Measurements from ENCODE around the gene INTS15. TPM values are rescaled to one million over a fixed set of nuclear protein-coding genes. Genes with fewer than 3 reads are reported as not detected.

The INTS15 gene
- total RNA-seq, 1 donor from 2014 or later, result 18.6 TPM

DNA sequence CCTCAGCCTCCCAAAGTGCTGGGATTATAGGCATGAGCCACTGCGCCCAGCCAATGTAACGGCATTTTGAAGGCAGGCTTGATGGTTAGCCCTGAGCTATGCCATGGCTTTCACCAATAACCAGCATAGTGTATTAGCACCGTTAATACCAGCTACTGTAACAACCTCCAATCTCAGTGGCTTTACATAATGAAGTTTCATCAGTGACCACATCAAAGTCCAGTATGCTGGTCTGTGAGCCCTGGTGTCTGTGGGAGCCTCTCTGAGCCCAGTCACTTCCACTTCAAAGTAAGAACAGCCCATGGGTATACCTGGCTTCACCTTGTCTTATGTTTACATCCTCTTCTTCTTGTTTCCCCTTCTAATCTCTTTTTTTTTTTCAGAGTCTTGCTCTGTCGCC, 24.2 kb upstream of the INTS15 start:
- Mint-ChIP-seq H3K4me3 (ENCODE audit: unreplicated experiment) (no peak overlapping the region), H3K9me3 (ENCODE audit: unreplicated experiment) (no peaks in the 10 kb centered on the region), H3K27me3 (ENCODE audit: low read depth, unreplicated experiment) (peaks cover 12% of the 10 kb centered on the region), H3K36me3 (ENCODE audit: low read depth, unreplicated experiment) (no peaks in the 10 kb centered on the region), H3K4me1 (ENCODE audit: low read depth, unreplicated experiment) (no peaks in the 10 kb centered on the region), H3K27ac (ENCODE audit: unreplicated experiment) (no peak overlapping the region)
- H3K27me3 ChIP-seq (ENCODE audit: insufficient read depth, low read length), result no peaks in the 10 kb centered on the region
- no peaks in the 10 kb centered on the region for H3K4me1 ChIP-seq (ENCODE audit: insufficient read depth, low read length)
- H2AFZ ChIP-seq (ENCODE audit: low read depth, low read length), result no peak overlapping the region
- DNase-seq (ENCODE audit: low read depth) (no peak), FAIRE-seq (no peak)
- H4K20me1 ChIP-seq (ENCODE audit: insufficient read depth, low read length), result no peaks in the 10 kb centered on the region
- no peaks in the 10 kb centered on the region for H3K9me3 ChIP-seq (ENCODE audit: insufficient read depth, low read depth, low read length)
- no peak overlapping the region for H3K27ac ChIP-seq (ENCODE audit: low read depth, low read length)
- no peak overlapping the region for H3K9ac ChIP-seq (ENCODE audit: low read length)
- H3K79me2 ChIP-seq (ENCODE audit: insufficient read depth, low read length), result no peaks in the 10 kb centered on the region
- no peak overlapping the region for H3K4me3 ChIP-seq (ENCODE audit: insufficient read depth, low read depth, low read length)
- no peak overlapping the region for H3K4me2 ChIP-seq (ENCODE audit: low read length)
- no peak for TF ChIP-seq EZH2 (IDR thresholded peaks at IDR 0.05; ENCODE audit: insufficient read depth, low read length)
- TF ChIP-seq, protein P1, sequence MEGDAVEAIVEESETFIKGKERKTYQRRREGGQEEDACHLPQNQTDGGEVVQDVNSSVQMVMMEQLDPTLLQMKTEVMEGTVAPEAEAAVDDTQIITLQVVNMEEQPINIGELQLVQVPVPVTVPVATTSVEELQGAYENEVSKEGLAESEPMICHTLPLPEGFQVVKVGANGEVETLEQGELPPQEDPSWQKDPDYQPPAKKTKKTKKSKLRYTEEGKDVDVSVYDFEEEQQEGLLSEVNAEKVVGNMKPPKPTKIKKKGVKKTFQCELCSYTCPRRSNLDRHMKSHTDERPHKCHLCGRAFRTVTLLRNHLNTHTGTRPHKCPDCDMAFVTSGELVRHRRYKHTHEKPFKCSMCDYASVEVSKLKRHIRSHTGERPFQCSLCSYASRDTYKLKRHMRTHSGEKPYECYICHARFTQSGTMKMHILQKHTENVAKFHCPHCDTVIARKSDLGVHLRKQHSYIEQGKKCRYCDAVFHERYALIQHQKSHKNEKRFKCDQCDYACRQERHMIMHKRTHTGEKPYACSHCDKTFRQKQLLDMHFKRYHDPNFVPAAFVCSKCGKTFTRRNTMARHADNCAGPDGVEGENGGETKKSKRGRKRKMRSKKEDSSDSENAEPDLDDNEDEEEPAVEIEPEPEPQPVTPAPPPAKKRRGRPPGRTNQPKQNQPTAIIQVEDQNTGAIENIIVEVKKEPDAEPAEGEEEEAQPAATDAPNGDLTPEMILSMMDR (IDR thresholded peaks at IDR 0.05; ENCODE audit: insufficient read depth, low read depth, low read length), result no peak
- no peaks in the 10 kb centered on the region for H3K36me3 ChIP-seq (ENCODE audit: insufficient read depth, low read length)

DNA sequence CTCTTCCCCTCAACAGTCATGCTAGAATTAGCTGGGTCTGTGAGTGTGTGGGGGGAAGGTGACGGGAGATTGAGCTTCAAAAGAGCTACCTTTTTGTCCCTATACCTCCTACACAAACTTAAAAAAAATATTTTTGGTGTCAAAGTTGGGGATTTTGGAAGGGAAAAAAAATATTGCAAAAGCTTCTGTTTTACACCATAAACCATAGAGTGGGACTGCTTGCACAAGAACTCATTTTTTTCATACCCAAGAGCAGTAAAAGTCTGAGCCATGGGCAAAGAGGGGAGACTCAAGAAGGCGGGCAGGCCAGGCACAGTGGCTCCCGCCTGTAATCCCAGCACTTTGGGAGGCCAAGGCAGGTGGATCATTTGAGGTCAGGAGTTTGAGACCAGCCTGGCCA, 21.9 kb upstream of the INTS15 start:
- H3K4me3 Mint-ChIP-seq (ENCODE audit: unreplicated experiment), result no peak overlapping the region
- H3K27me3 Mint-ChIP-seq (ENCODE audit: low read depth, unreplicated experiment), result peaks cover 18% of the 10 kb centered on the region
- Histone ChIP-seq H3K4me2 (ENCODE audit: low read length) (no peak overlapping the region), H3K27ac (ENCODE audit: low read depth, low read length) (no peak overlapping the region), H3K79me2 (ENCODE audit: insufficient read depth, low read length) (no peaks in the 10 kb centered on the region), H3K9me3 (ENCODE audit: insufficient read depth, low read depth, low read length) (no peaks in the 10 kb centered on the region), H2AFZ (ENCODE audit: low read depth, low read length) (no peak overlapping the region), H4K20me1 (ENCODE audit: insufficient read depth, low read length) (no peaks in the 10 kb centered on the region), H3K4me1 (ENCODE audit: insufficient read depth, low read length) (no peaks in the 10 kb centered on the region), H3K9ac (ENCODE audit: low read length) (no peak overlapping the region), H3K27me3 (ENCODE audit: insufficient read depth, low read length) (no peaks in the 10 kb centered on the region), H3K36me3 (ENCODE audit: insufficient read depth, low read length) (no peaks in the 10 kb centered on the region), H3K4me3 (ENCODE audit: insufficient read depth, low read depth, low read length) (no peak overlapping the region)
- DNase-seq (ENCODE audit: low read depth) (no peak), FAIRE-seq (no peak)
- H3K36me3 Mint-ChIP-seq (ENCODE audit: low read depth, unreplicated experiment), result no peaks in the 10 kb centered on the region
- TF ChIP-seq, protein P1 (IDR thresholded peaks at IDR 0.05; ENCODE audit: insufficient read depth, low read depth, low read length), result no peak
- TF ChIP-seq EZH2 (IDR thresholded peaks at IDR 0.05; ENCODE audit: insufficient read depth, low read length), result no peak
- H3K4me1 Mint-ChIP-seq (ENCODE audit: low read depth, unreplicated experiment), result no peaks in the 10 kb centered on the region
- H3K27ac Mint-ChIP-seq (ENCODE audit: unreplicated experiment), result no peak overlapping the region
- no peaks in the 10 kb centered on the region for H3K9me3 Mint-ChIP-seq (ENCODE audit: unreplicated experiment)

DNA sequence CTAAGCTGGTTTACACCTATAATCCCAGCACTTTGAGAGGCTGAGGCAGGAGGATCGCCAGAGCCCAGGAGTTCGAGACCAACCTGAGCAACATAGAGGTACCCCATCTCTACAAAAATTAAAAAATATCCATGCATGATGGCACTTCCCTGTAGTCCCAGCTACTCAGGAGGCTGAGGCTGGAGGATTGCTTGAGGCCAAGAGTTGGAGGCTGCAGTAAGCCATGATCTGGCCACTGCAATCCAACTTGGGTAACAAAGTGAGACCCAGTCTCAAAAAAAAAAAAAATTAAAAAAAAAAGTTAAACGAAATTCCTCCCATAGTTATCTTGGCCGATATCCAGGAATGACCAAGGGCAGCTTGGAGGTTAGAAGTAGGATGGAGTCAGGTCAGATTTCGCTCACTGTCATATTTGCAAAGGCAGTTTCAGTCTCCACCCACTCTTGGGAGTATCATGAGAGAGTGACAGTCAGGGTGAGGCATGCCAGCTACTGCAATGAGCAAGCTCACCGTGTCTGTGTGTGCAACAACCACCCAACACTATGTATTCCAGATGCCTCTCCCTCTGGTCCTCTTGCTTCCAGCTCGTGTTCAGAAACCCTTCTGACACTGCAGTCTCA, 18.6 kb upstream of the INTS15 start:
- FAIRE-seq, result no peak
- no peak overlapping the region for H2AFZ ChIP-seq (ENCODE audit: low read depth, low read length)

More for the DNA sequence above, 18.6 kb upstream of the INTS15 start:
- no peak overlapping the region for H3K27ac ChIP-seq (ENCODE audit: low read depth, low read length)
- H3K9me3 Mint-ChIP-seq (ENCODE audit: unreplicated experiment), result no peaks in the 10 kb centered on the region
- H3K27ac Mint-ChIP-seq (ENCODE audit: unreplicated experiment), result no peak overlapping the region
- no peaks in the 10 kb centered on the region for H3K79me2 ChIP-seq (ENCODE audit: insufficient read depth, low read length)
- TF ChIP-seq, protein P1 (IDR thresholded peaks at IDR 0.05; ENCODE audit: insufficient read depth, low read depth, low read length), result no peak
- no peak for TF ChIP-seq EZH2 (IDR thresholded peaks at IDR 0.05; ENCODE audit: insufficient read depth, low read length)
- H3K36me3 Mint-ChIP-seq (ENCODE audit: low read depth, unreplicated experiment), result no peaks in the 10 kb centered on the region
- H3K4me1 Mint-ChIP-seq (ENCODE audit: low read depth, unreplicated experiment), result peaks cover 3% of the 10 kb centered on the region
- no peaks in the 10 kb centered on the region for H4K20me1 ChIP-seq (ENCODE audit: insufficient read depth, low read length)
- no peak overlapping the region for H3K4me2 ChIP-seq (ENCODE audit: low read length)
- H3K27me3 Mint-ChIP-seq (ENCODE audit: low read depth, unreplicated experiment), result peaks cover 6% of the 10 kb centered on the region
- H3K4me1 ChIP-seq (ENCODE audit: insufficient read depth, low read length), result no peaks in the 10 kb centered on the region
- no peaks in the 10 kb centered on the region for H3K27me3 ChIP-seq (ENCODE audit: insufficient read depth, low read length)
- no peaks in the 10 kb centered on the region for H3K9me3 ChIP-seq (ENCODE audit: insufficient read depth, low read depth, low read length)
- H3K36me3 ChIP-seq (ENCODE audit: insufficient read depth, low read length), result no peaks in the 10 kb centered on the region
- H3K9ac ChIP-seq (ENCODE audit: low read length), result no peak overlapping the region
- no peak for DNase-seq (ENCODE audit: low read depth)
- no peak overlapping the region for H3K4me3 Mint-ChIP-seq (ENCODE audit: unreplicated experiment)
- H3K4me3 ChIP-seq (ENCODE audit: insufficient read depth, low read depth, low read length), result no peak overlapping the region

All from astrocyte (in vitro differentiated cells and primary cell).